Measurements from ENCODE around the gene TPCN1. TPM values are rescaled to one million over a fixed set of nuclear protein-coding genes. Genes with fewer than 3 reads are reported as not detected.

TPCN1 gene
- total RNA-seq, 1 donor from 2014 or later, result 27.9 TPM

GRCh38 chr12:113339540-113339939, 118.3 kb downstream of the TPCN1 start:
- Mint-ChIP-seq H3K36me3 (ENCODE audit: low read depth, unreplicated experiment) (peaks cover 2% of the 10 kb centered on the region), H3K9me3 (ENCODE audit: unreplicated experiment) (peaks cover 2% of the 10 kb centered on the region), H3K27ac (ENCODE audit: unreplicated experiment) (no peak overlapping the region), H3K4me1 (ENCODE audit: low read depth, unreplicated experiment) (no peaks in the 10 kb centered on the region), H3K4me3 (ENCODE audit: unreplicated experiment) (no peak overlapping the region), H3K27me3 (ENCODE audit: low read depth, unreplicated experiment) (peaks cover 21% of the 10 kb centered on the region)
- H2AFZ ChIP-seq (ENCODE audit: low read depth, low read length), result no peak overlapping the region
- no peak overlapping the region for H3K4me2 ChIP-seq (ENCODE audit: low read length)
- no peak for DNase-seq (ENCODE audit: low read depth)
- no peaks in the 10 kb centered on the region for H3K79me2 ChIP-seq (ENCODE audit: insufficient read depth, low read length)
- H3K27ac ChIP-seq (ENCODE audit: low read depth, low read length), result no peak overlapping the region
- TF ChIP-seq EZH2 (IDR thresholded peaks at IDR 0.05; ENCODE audit: insufficient read depth, low read length), result no peak
- TF ChIP-seq, protein P1, sequence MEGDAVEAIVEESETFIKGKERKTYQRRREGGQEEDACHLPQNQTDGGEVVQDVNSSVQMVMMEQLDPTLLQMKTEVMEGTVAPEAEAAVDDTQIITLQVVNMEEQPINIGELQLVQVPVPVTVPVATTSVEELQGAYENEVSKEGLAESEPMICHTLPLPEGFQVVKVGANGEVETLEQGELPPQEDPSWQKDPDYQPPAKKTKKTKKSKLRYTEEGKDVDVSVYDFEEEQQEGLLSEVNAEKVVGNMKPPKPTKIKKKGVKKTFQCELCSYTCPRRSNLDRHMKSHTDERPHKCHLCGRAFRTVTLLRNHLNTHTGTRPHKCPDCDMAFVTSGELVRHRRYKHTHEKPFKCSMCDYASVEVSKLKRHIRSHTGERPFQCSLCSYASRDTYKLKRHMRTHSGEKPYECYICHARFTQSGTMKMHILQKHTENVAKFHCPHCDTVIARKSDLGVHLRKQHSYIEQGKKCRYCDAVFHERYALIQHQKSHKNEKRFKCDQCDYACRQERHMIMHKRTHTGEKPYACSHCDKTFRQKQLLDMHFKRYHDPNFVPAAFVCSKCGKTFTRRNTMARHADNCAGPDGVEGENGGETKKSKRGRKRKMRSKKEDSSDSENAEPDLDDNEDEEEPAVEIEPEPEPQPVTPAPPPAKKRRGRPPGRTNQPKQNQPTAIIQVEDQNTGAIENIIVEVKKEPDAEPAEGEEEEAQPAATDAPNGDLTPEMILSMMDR (IDR thresholded peaks at IDR 0.05; ENCODE audit: insufficient read depth, low read depth, low read length), result no peak
- H3K4me3 ChIP-seq (ENCODE audit: insufficient read depth, low read depth, low read length), result no peak overlapping the region
- H3K27me3 ChIP-seq (ENCODE audit: insufficient read depth, low read length), result peaks cover 4% of the 10 kb centered on the region
- H3K36me3 ChIP-seq (ENCODE audit: insufficient read depth, low read length), result no peaks in the 10 kb centered on the region
- peaks cover under 1% of the 10 kb centered on the region for H3K4me1 ChIP-seq (ENCODE audit: insufficient read depth, low read length)
- H4K20me1 ChIP-seq (ENCODE audit: insufficient read depth, low read length), result no peaks in the 10 kb centered on the region
- no peak for FAIRE-seq
- H3K9ac ChIP-seq (ENCODE audit: low read length), result no peak overlapping the region
- H3K9me3 ChIP-seq (ENCODE audit: insufficient read depth, low read depth, low read length), result no peaks in the 10 kb centered on the region

GRCh38 chr12:113340061-113340460, 118.8 kb downstream of the TPCN1 start:
- Histone ChIP-seq H3K79me2 (ENCODE audit: insufficient read depth, low read length) (no peaks in the 10 kb centered on the region), H3K4me2 (ENCODE audit: low read length) (no peak overlapping the region), H3K4me3 (ENCODE audit: insufficient read depth, low read depth, low read length) (no peak overlapping the region), H3K9ac (ENCODE audit: low read length) (no peak overlapping the region), H3K36me3 (ENCODE audit: insufficient read depth, low read length) (no peaks in the 10 kb centered on the region), H3K27ac (ENCODE audit: low read depth, low read length) (no peak overlapping the region), H4K20me1 (ENCODE audit: insufficient read depth, low read length) (no peaks in the 10 kb centered on the region), H2AFZ (ENCODE audit: low read depth, low read length) (no peak overlapping the region), H3K27me3 (ENCODE audit: insufficient read depth, low read length) (peaks cover 4% of the 10 kb centered on the region), H3K9me3 (ENCODE audit: insufficient read depth, low read depth, low read length) (no peaks in the 10 kb centered on the region), H3K4me1 (ENCODE audit: insufficient read depth, low read length) (no peaks in the 10 kb centered on the region)
- H3K4me3 Mint-ChIP-seq (ENCODE audit: unreplicated experiment), result no peak overlapping the region
- peaks cover 2% of the 10 kb centered on the region for H3K36me3 Mint-ChIP-seq (ENCODE audit: low read depth, unreplicated experiment)
- H3K27ac Mint-ChIP-seq (ENCODE audit: unreplicated experiment), result no peak overlapping the region
- DNase-seq (ENCODE audit: low read depth), result no peak
- peaks cover 2% of the 10 kb centered on the region for H3K9me3 Mint-ChIP-seq (ENCODE audit: unreplicated experiment)
- no peaks in the 10 kb centered on the region for H3K4me1 Mint-ChIP-seq (ENCODE audit: low read depth, unreplicated experiment)
- FAIRE-seq, result no peak
- H3K27me3 Mint-ChIP-seq (ENCODE audit: low read depth, unreplicated experiment), result peaks cover 21% of the 10 kb centered on the region
- no peak for TF ChIP-seq EZH2 (IDR thresholded peaks at IDR 0.05; ENCODE audit: insufficient read depth, low read length)
- TF ChIP-seq, protein P1 (IDR thresholded peaks at IDR 0.05; ENCODE audit: insufficient read depth, low read depth, low read length), result no peak

- Mint-ChIP-seq H3K9me3 (ENCODE audit: unreplicated experiment) (peaks cover 2% of the 10 kb centered on the region), H3K4me1 (ENCODE audit: low read depth, unreplicated experiment) (no peaks in the 10 kb centered on the region), H3K4me3 (ENCODE audit: unreplicated experiment) (no peak overlapping the region), H3K27ac (ENCODE audit: unreplicated experiment) (no peak overlapping the region), H3K27me3 (ENCODE audit: low read depth, unreplicated experiment) (peaks cover 20% of the 10 kb centered on the region), H3K36me3 (ENCODE audit: low read depth, unreplicated experiment) (peaks cover 2% of the 10 kb centered on the region)
- TF ChIP-seq EZH2 (IDR thresholded peaks at IDR 0.05; ENCODE audit: insufficient read depth, low read length), result no peak
- TF ChIP-seq, protein P1 (IDR thresholded peaks at IDR 0.05; ENCODE audit: insufficient read depth, low read depth, low read length), result no peak
- no peaks in the 10 kb centered on the region for H4K20me1 ChIP-seq (ENCODE audit: insufficient read depth, low read length)
- no peak overlapping the region for H3K4me3 ChIP-seq (ENCODE audit: insufficient read depth, low read depth, low read length)
- H3K9me3 ChIP-seq (ENCODE audit: insufficient read depth, low read depth, low read length), result no peaks in the 10 kb centered on the region
- H3K4me1 ChIP-seq (ENCODE audit: insufficient read depth, low read length), result no peaks in the 10 kb centered on the region
- H3K36me3 ChIP-seq (ENCODE audit: insufficient read depth, low read length), result no peaks in the 10 kb centered on the region
- FAIRE-seq (no peak), DNase-seq (ENCODE audit: low read depth) (no peak)
- no peak overlapping the region for H3K27ac ChIP-seq (ENCODE audit: low read depth, low read length)
- no peak overlapping the region for H2AFZ ChIP-seq (ENCODE audit: low read depth, low read length)
- peaks cover 4% of the 10 kb centered on the region for H3K27me3 ChIP-seq (ENCODE audit: insufficient read depth, low read length)
- no peaks in the 10 kb centered on the region for H3K79me2 ChIP-seq (ENCODE audit: insufficient read depth, low read length)
- no peak overlapping the region for H3K9ac ChIP-seq (ENCODE audit: low read length)
- H3K4me2 ChIP-seq (ENCODE audit: low read length), result no peak overlapping the region
Measured at GRCh38 chr12:113341535-113341934, 120.3 kb downstream of the TPCN1 start.
